SK-MEL-5 (cell line): ENCODE measurements around the gene NCAPH2. TPM values are rescaled to one million over a fixed set of nuclear protein-coding genes. Genes with fewer than 3 reads are reported as not detected.

Experiments used
- DNase-seq: peaks from one replicate; pipeline ENCODE4 v3.0.0-alpha.2; 2016; ENCODE audit warnings: low read depth, low spot score
- in situ Hi-C: cut with HindIII; loops from 2 replicates; pipeline ENCODE4 v1.10.0; 2016; ENCODE audit warnings: low sequenced_read_pairs, high pct_unique_total_duplicates, low pct_unique_long_range_greater_than_20kb
- total RNA-seq: library from RNA; depleted of rRNA; stranded (reverse); fragments of >200 nt; shearing (Covaris generic); gene quantifications from 2 replicates; pipeline ENCODE4 v1.2.3, GENCODE V29; 2014

The NCAPH2 gene
- total RNA-seq, 1 experiment from 2014 or later: 51.5 TPM

GRCh38 chr22:50523806-50524675, 16.0 kb downstream of the NCAPH2 start:
- no peak for DNase-seq
- in situ Hi-C loops: no loop called here

- in situ Hi-C loops: no loop called here
- no peak for DNase-seq
Observed at GRCh38 chr22:50524676-50525103, 16.7 kb downstream of the NCAPH2 start.

- in situ Hi-C loops: no loop called here
- DNase-seq: peak; percentile 96
Observed at GRCh38 chr22:50525104-50525857, 17.3 kb downstream of the NCAPH2 start, which contains the start of gene SCO2. Gene SCO2, minus strand, starts transcription at chr22:50525598. Its CDS starts 1,187 bp downstream, at chr22:50524411.

GRCh38 chr22:50525858-50526107, 17.8 kb downstream of the NCAPH2 start:
- in situ Hi-C loops: no loop called here
- no peak for DNase-seq

- in situ Hi-C loops: no loop called here
- DNase-seq: peak; percentile 76
Observed at GRCh38 chr22:50526108-50526833, 18.2 kb downstream of the NCAPH2 start.

- in situ Hi-C loops: no loop called here
Observed at GRCh38 chr22:50526834-50527801, 19.1 kb downstream of the NCAPH2 start.

GRCh38 chr22:50527921-50528681, 20.1 kb downstream of the NCAPH2 start:
- in situ Hi-C loops: no loop called here
- no peak for DNase-seq

More at GRCh38 chr22:50526834-50527801, 19.1 kb downstream of the NCAPH2 start:
- peak; percentile 80 for DNase-seq

- in situ Hi-C loops: no loop called here
- no peak for DNase-seq
Observed at GRCh38 chr22:50528682-50529415, 20.8 kb downstream of the NCAPH2 start.

- in situ Hi-C loops: no loop called here
- no peak for DNase-seq
Observed at GRCh38 chr22:50529416-50529896, 21.4 kb downstream of the NCAPH2 start.

- in situ Hi-C loops: no loop called here
- no peak for DNase-seq
Observed at GRCh38 chr22:50529897-50530579, 22.0 kb downstream of the NCAPH2 start, which contains the start of gene TYMP. Gene TYMP, minus strand, starts transcription at chr22:50530012. Its CDS starts 303 bp downstream, at chr22:50529709.

- DNase-seq: no peak
- in situ Hi-C loops: no loop called here
Observed at GRCh38 chr22:50530580-50530876, 22.5 kb downstream of the NCAPH2 start.

GRCh38 chr22:50530877-50531545, 23.0 kb downstream of the NCAPH2 start:
- peak; percentile 59 for DNase-seq
- in situ Hi-C loops: no loop called here

GRCh38 chr22:50531546-50531961, 23.5 kb downstream of the NCAPH2 start:
- no peak for DNase-seq
- in situ Hi-C loops: no loop called here

GRCh38 chr22:50531962-50532674, 24.1 kb downstream of the NCAPH2 start:
- no peak for DNase-seq
- in situ Hi-C loops: no loop called here
